Stomach smooth muscle (tissue), 2 donors: Measurements from ENCODE around the gene RPL27.
"Not testable (repeated sequence)": the region's sequence is repeated elsewhere in the genome, so short reads cannot be mapped to it uniquely, and the experiment has no call there.

Experiments
- H3K27ac ChIP-seq: one replicate; pipeline ENCODE4 v1.7.0; 2013; ENCODE audit warnings: mild to moderate bottlenecking, low read length, inconsistent platforms
- H3K27me3 ChIP-seq, 2 donors: one replicate each; pipeline ENCODE4 v1.7.0; 2013; ENCODE audit warnings: low read length in 2 of 2; ENCODE audit not compliant: insufficient read depth in 2 of 2, control insufficient read depth in 1 of 2
- H3K36me3 ChIP-seq, 2 donors: one replicate each; pipeline ENCODE4 v1.7.0; 2013; ENCODE audit warnings: low read length in 2 of 2; ENCODE audit not compliant: control insufficient read depth in 2 of 2, insufficient read depth in 2 of 2
- H3K4me1 ChIP-seq: one replicate; pipeline ENCODE4 v1.7.0; 2013; ENCODE audit warnings: low read length; ENCODE audit not compliant: control insufficient read depth, insufficient read depth
- H3K4me3 ChIP-seq, 2 donors: one replicate each; pipeline ENCODE4 v1.7.0; 2013; ENCODE audit warnings: low read length in 2 of 2
- H3K9ac ChIP-seq, 2 donors: one replicate each; pipeline ENCODE4 v1.7.0; 2013; ENCODE audit warnings: low read length in 2 of 2, mild to moderate bottlenecking in 1 of 2
- H3K9me3 ChIP-seq, 2 donors: one replicate each; pipeline ENCODE4 v1.7.0; 2013; ENCODE audit warnings: low read length in 2 of 2; ENCODE audit not compliant: control insufficient read depth in 2 of 2
- donor health status: healthy.
- donor health status: Pancreatic carcinoma.

Gene RPL27

GRCh38 chr17:42997984-42998938 is at the start of gene RPL27:
TSS of gene RPL27 (plus strand) at chr17:42998419. CDS start at chr17:42998751, 332 bp downstream.
- Histone ChIP-seq H3K36me3 (peaks cover 8 to 29% of the 10 kb centered on the region in 2 donors), H3K9ac (peak within 1 kb of the TSS; percentile 99)

GRCh38 chr17:42950044-42950783 is 48.0 kb upstream of the RPL27 start:
- H3K36me3 ChIP-seq = peaks cover 24 to 46% of the 10 kb centered on the region in 2 donors
- no peaks in the 10 kb centered on the region for H3K27me3 ChIP-seq
- no peaks in the 10 kb centered on the region for H3K9me3 ChIP-seq
- no peak overlapping the region for H3K9ac ChIP-seq
- H3K4me3 ChIP-seq = no peak overlapping the region
- no peak overlapping the region for H3K27ac ChIP-seq
- H3K4me1 ChIP-seq = peaks cover 7% of the 10 kb centered on the region

More at GRCh38 chr17:42997984-42998938, at the start of gene RPL27:
- no peaks in the 10 kb centered on the region for H3K27me3 ChIP-seq
- peaks cover 22% of the 10 kb centered on the region for H3K4me1 ChIP-seq
- peak within 1 kb of the TSS; percentile 95 to 96 for H3K4me3 ChIP-seq
- H3K27ac ChIP-seq = peak within 1 kb of the TSS; percentile 96
- no peaks in the 10 kb centered on the region for H3K9me3 ChIP-seq

- H3K4me3 ChIP-seq = no peak overlapping the region
- peaks cover 43 to 63% of the 10 kb centered on the region in 2 donors for H3K36me3 ChIP-seq
- no peak overlapping the region for H3K9ac ChIP-seq
- H3K4me1 ChIP-seq = no peaks in the 10 kb centered on the region
- H3K27ac ChIP-seq = no peak overlapping the region
- H3K27me3 ChIP-seq = no peaks in the 10 kb centered on the region
- H3K9me3 ChIP-seq = no peaks in the 10 kb centered on the region
Observed at GRCh38 chr17:42953669-42954068, 44.5 kb upstream of the RPL27 start.

- no peaks in the 10 kb centered on the region for H3K9me3 ChIP-seq
- H3K27ac ChIP-seq = peak within 1 kb of the TSS; percentile 82
- H3K27me3 ChIP-seq = no peaks in the 10 kb centered on the region
- peak within 1 kb of the TSS; percentile 80 to 90 for H3K9ac ChIP-seq
- peak within 1 kb of the TSS; percentile 75 to 90 for H3K4me3 ChIP-seq
- H3K4me1 ChIP-seq = peaks cover 8% of the 10 kb centered on the region
- H3K36me3 ChIP-seq = peaks cover 17% of the 10 kb centered on the region in 2 donors
Observed at GRCh38 chr17:42964161-42964932, 33.9 kb upstream of the RPL27 start, which contains the start of gene AARSD1. TSS of gene AARSD1 (minus strand) at chr17:42964454. CDS start at chr17:42964440, 14 bp downstream.

GRCh38 chr17:42967925-42968324 is 30.3 kb upstream of the RPL27 start:
- Histone ChIP-seq H3K4me1 (peaks cover 8% of the 10 kb centered on the region), H3K9ac (no peak overlapping the region), H3K4me3 (no peak overlapping the region), H3K36me3 (no peaks in the 10 kb centered on the region), H3K27ac (no peak overlapping the region), H3K9me3 (no peaks in the 10 kb centered on the region), H3K27me3 (no peaks in the 10 kb centered on the region)

GRCh38 chr17:42969001-42969581 is 29.1 kb upstream of the RPL27 start:
- Histone ChIP-seq H3K9ac (no peak overlapping the region), H3K36me3 (no peaks in the 10 kb centered on the region), H3K27ac (no peak overlapping the region), H3K9me3 (no peaks in the 10 kb centered on the region), H3K27me3 (no peaks in the 10 kb centered on the region), H3K4me3 (no peak overlapping the region), H3K4me1 (no peaks in the 10 kb centered on the region)

- Histone ChIP-seq H3K36me3 (no peaks in the 10 kb centered on the region), H3K9me3 (no peaks in the 10 kb centered on the region), H3K27ac (no peak overlapping the region), H3K27me3 (no peaks in the 10 kb centered on the region), H3K4me1 (no peaks in the 10 kb centered on the region), H3K9ac (peak overlapping the region in 1 of 2 donors; percentile 29), H3K4me3 (no peak overlapping the region)
Observed at GRCh38 chr17:42971589-42971988, 26.6 kb upstream of the RPL27 start.

GRCh38 chr17:42973323-42973722 is 24.9 kb upstream of the RPL27 start:
- H3K9me3 ChIP-seq, H3K27ac ChIP-seq, H3K27me3 ChIP-seq, H3K4me1 ChIP-seq, H3K4me3 ChIP-seq, H3K36me3 ChIP-seq, H3K9ac ChIP-seq: not testable (repeated sequence)

- Histone ChIP-seq H3K27ac (no peak overlapping the region), H3K27me3 (no peaks in the 10 kb centered on the region), H3K9me3 (no peaks in the 10 kb centered on the region), H3K4me3 (no peak overlapping the region), H3K36me3 (no peaks in the 10 kb centered on the region), H3K9ac (no peak overlapping the region), H3K4me1 (peaks cover 14% of the 10 kb centered on the region)
Observed at GRCh38 chr17:42975265-42975664, 23.0 kb upstream of the RPL27 start.

- H3K4me1 ChIP-seq = peaks cover 15% of the 10 kb centered on the region
- H3K27ac ChIP-seq, H3K9ac ChIP-seq, H3K27me3 ChIP-seq, H3K9me3 ChIP-seq, H3K36me3 ChIP-seq, H3K4me3 ChIP-seq: not testable (repeated sequence)
Observed at GRCh38 chr17:42975701-42976100, 22.5 kb upstream of the RPL27 start.
